Liver (tissue), 3 donors: Measurements from ENCODE around the gene NCAPD2.

Source experiments
- CTCF ChIP-seq: fragments of 150-350 bp; IDR thresholded peaks from 2 replicates; pipeline ENCODE4 v1.5.1; 2017; ENCODE audit warnings: improper control_type of control experiment, low read depth, low read length; ENCODE audit not compliant: missing input control
- EGR1 ChIP-seq, 2 donors: IDR thresholded peaks; 2 replicates each; pipeline ENCODE4 v1.6.1; 2016 to 2018; ENCODE audit warnings: antibody characterized with exemption in 2 of 2, low read depth in 2 of 2
- MAX ChIP-seq: IDR thresholded peaks from 2 replicates; pipeline ENCODE4 v1.6.1; 2016; ENCODE audit warnings: antibody characterized with exemption
- TAF1 ChIP-seq: conservative IDR thresholded peaks from 2 replicates; pipeline ENCODE4 v1.6.1; 2016; ENCODE audit warnings: antibody characterized with exemption, mild to moderate bottlenecking
- YY1 ChIP-seq: IDR thresholded peaks from 2 replicates; pipeline ENCODE4 v1.6.1; 2016; ENCODE audit warnings: antibody characterized with exemption, mild to moderate bottlenecking
- ZBTB33 ChIP-seq: IDR thresholded peaks from 2 replicates; pipeline ENCODE4 v1.6.1; 2016; ENCODE audit warnings: antibody characterized with exemption
- donor health status: healthy.
- donor health status: healthy.

GRCh38 chr12:6546016-6546415, 52.1 kb downstream of the NCAPD2 start:
- TF ChIP-seq CTCF (no peak), MAX (no peak), ZBTB33 (no peak), TAF1 (no peak), YY1 (no peak), EGR1 (IDR thresholded peaks at IDR 0.05; ENCODE audit: low read depth in 2 of 2) (no peak)
